Right atrium auricular region (tissue), 2 donors: Measurements from ENCODE around the gene WNT9A. TPM values are rescaled to one million over a fixed set of nuclear protein-coding genes. Genes with fewer than 3 reads are reported as not detected.

ENCODE experiments used
- DNase-seq: peaks from one replicate; pipeline ENCODE4 v3.0.0-alpha.2; 2019; ENCODE audit warnings: low spot score
- H3K27ac ChIP-seq, 2 donors: fragments of 200-600 bp; sonication (generic); 1 replicate in 1 of 2; 2 replicates in 1 of 2; pipeline ENCODE4 v1.5.1; 2016 to 2019
- H3K27me3 ChIP-seq, 2 donors: fragments of 200-600 bp; sonication (generic); one replicate each; pipeline versions ENCODE4 v1.5.1 to v1.6.0; 2017 to 2019
- H3K36me3 ChIP-seq: fragments of 200-600 bp; sonication (generic); one replicate; pipeline ENCODE4 v1.5.1; 2016
- H3K4me1 ChIP-seq, 2 donors: fragments of 200-600 bp; sonication (generic); one replicate each; pipeline versions ENCODE4 v1.5.1 to v1.6.0; 2017 to 2019
- H3K4me3 ChIP-seq, 2 donors: fragments of 200-600 bp; sonication (generic); 1 replicate in 1 of 2; 2 replicates in 1 of 2; pipeline ENCODE4 v1.5.1; 2017 to 2019; ENCODE audit warnings: mild to moderate bottlenecking in 1 of 2, moderate library complexity in 1 of 2
- H3K9me3 ChIP-seq, 2 donors: fragments of 200-600 bp; sonication (generic); one replicate each; pipeline ENCODE4 v1.5.1; 2019
- total RNA-seq, 2 donors: library from RNA; depleted of rRNA; stranded (reverse); fragments of >200 nt; gene quantifications; one replicate each; pipeline ENCODE4 v1.1.0, GENCODE V29; 2016
- TF ChIP-seq, protein P1 (sequence below), 2 donors: fragments of 200-600 bp; sonication (generic); IDR thresholded peaks; one replicate each; pipeline ENCODE4 v1.5.1; 2019; ENCODE audit warnings: antibody characterized with exemption in 2 of 2

The WNT9A gene
- total RNA-seq, 2 donors from 2014 or later, result 0.78 to 2.2 TPM

DNA sequence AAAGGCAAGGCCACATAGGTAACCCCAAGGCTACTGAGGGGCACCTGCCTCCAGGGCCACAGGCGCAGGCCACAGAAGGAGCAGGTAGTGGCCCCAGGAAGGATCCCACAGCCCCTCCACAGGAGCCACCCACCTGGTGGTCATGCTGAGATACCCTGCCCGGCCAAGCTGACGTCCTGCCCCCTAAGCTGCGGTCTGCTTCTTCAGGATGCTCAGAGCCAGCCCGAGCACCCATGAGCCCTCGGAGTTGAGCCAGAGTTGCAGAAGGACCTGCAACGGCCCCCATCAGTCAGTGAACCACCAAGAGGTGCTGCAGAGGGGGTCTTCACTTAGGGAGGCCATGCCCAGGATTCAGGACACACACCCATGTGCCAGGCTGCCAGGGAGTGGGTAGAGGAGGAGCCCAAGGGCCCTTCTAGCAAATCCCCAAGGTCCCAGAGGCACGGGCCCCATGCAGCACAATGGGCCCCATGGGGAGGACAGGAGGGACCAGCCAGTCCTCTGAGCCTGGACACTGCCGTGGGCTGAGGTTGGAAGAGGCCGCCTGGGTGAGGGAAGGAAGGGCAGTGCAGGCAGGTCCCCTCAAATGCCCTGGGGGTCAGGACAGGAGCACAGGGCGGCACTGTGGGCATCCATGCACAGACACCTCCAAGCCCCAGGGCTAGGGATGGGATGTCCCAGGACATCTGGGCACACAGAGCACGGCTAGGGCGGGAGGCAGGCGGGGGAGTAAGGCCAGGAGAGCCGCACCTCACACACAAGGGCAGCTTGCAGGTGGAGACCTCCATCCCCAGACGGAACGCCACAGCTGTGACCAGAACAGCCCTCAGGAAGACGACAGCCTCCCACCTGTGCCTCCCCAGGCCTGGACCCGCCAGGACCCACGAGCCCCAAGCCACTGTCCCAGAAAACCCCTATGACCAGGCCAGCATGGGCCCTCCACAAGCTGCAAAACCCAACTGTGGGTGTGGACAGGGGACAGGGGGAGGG is 20.5 kb downstream of the WNT9A start:
- no peak for DNase-seq
- no peaks in the 10 kb centered on the region for H3K27me3 ChIP-seq

DNA sequence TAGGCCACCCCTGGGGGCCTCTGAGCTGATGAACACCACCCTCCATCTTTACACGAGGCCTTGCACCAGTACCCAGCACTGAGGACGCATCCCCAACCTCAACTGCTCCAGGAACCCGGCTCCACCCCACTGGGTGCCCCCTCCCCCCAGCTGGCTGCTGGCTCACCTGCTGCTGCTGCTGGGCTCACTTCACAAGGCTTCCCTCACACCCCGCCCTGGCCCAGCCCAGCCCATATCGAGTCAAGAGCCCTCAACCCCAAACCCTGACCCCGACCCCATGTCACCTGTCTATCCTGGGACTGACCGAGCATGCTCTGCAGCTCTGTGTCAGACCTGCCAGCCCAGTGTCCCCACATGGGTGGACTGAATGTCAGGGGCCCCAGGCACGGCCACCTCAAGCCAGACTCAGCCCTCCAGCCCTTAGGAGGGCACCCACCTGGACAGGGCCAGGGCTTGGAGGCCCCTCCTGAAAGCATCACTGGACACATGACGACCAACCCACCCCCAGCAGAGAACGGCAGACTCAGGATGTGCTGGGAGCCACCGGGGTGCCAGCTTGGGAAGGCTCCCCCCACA is 21.4 kb downstream of the WNT9A start:
- Histone ChIP-seq H3K27me3 (no peaks in the 10 kb centered on the region), H3K36me3 (no peaks in the 10 kb centered on the region), H3K9me3 (no peaks in the 10 kb centered on the region), H3K4me1 (no peaks in the 10 kb centered on the region), H3K27ac (no peak overlapping the region), H3K4me3 (no peak overlapping the region)
- TF ChIP-seq, protein P1, sequence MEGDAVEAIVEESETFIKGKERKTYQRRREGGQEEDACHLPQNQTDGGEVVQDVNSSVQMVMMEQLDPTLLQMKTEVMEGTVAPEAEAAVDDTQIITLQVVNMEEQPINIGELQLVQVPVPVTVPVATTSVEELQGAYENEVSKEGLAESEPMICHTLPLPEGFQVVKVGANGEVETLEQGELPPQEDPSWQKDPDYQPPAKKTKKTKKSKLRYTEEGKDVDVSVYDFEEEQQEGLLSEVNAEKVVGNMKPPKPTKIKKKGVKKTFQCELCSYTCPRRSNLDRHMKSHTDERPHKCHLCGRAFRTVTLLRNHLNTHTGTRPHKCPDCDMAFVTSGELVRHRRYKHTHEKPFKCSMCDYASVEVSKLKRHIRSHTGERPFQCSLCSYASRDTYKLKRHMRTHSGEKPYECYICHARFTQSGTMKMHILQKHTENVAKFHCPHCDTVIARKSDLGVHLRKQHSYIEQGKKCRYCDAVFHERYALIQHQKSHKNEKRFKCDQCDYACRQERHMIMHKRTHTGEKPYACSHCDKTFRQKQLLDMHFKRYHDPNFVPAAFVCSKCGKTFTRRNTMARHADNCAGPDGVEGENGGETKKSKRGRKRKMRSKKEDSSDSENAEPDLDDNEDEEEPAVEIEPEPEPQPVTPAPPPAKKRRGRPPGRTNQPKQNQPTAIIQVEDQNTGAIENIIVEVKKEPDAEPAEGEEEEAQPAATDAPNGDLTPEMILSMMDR (IDR thresholded peaks at IDR 0.05), result no peak
- no peak for DNase-seq

More for the DNA sequence above, 20.5 kb downstream of the WNT9A start:
- Histone ChIP-seq H3K36me3 (no peaks in the 10 kb centered on the region), H3K9me3 (no peaks in the 10 kb centered on the region), H3K4me1 (no peaks in the 10 kb centered on the region), H3K27ac (no peak overlapping the region), H3K4me3 (no peak overlapping the region)
- TF ChIP-seq, protein P1 (IDR thresholded peaks at IDR 0.05), result no peak

DNA sequence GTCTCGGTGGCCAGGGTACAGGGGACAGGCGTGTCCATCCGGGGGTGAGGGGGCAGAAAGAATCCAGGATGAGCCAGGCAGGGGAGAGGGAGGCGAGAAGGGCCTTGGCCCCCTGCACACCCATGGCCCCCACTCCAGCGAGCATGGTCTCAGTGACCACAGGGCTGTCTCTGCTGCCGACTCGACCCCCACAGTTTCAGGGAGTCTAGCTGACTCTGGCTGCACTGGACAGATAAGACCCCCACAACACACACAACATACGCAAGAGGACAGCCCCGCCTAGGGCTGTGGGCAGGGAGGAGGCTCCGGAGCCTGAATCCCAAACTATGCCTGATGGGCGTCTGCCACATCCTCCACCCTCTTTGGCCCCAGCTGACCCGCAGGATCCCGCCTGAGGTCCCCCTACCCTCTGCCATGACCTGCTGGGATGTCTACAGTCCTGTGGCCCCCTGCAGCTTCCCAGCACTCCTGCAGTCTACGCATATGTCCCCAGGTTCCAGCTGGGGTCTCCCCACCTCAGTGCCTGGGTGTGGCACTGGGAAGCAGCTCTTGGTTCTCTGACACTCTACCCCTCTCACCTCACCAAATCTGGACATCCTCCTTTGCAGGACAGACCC is 22.0 kb downstream of the WNT9A start:
- H3K9me3 ChIP-seq, result no peaks in the 10 kb centered on the region
- TF ChIP-seq, protein P1 (IDR thresholded peaks at IDR 0.05), result no peak
- no peaks in the 10 kb centered on the region for H3K36me3 ChIP-seq
- no peak overlapping the region for H3K27ac ChIP-seq
- no peaks in the 10 kb centered on the region for H3K27me3 ChIP-seq
- DNase-seq, result no peak
- no peak overlapping the region for H3K4me3 ChIP-seq
- no peaks in the 10 kb centered on the region for H3K4me1 ChIP-seq

DNA sequence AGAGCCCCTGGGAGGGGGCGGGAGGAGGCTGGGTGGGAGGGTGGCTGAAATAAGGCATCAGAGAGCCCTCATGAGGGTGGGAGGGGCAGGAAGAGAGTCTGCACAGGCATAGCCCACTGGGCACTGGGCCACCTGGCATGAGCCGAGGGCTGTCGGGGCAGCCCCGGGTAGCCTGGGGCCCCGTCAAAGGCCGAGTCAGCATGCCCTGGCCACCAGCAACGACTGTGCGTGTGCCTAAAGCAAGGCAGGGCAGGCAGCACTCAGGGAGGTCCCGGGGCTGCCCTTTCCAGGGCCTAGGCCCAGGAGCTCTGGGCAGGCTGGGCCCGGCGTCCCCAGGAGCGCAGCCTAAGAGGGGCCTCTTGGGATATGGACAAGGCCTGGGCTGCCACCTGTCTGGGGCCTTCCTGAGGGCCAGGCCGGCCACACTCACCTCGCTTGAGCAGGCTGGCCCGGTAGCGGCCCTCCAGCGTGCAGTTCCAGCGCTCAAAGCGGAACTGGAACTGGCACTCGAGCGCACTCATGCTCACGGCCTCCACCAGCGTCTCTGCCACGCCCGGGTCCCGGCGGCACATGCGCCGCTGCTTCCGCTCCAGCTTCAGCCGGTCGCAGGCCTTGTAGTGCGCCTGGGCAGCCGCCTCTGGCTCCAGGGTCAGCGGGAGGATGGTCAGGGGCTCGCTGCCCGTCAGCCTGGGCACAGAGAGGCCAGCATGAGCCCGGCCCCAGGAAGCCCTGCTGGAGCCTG is 22.7 kb downstream of the WNT9A start:
- H3K27ac ChIP-seq, result no peak overlapping the region
- no peak for DNase-seq
- H3K4me1 ChIP-seq, result no peaks in the 10 kb centered on the region
- no peak overlapping the region for H3K4me3 ChIP-seq
- H3K27me3 ChIP-seq, result no peaks in the 10 kb centered on the region
- TF ChIP-seq, protein P1 (IDR thresholded peaks at IDR 0.05), result no peak
- H3K9me3 ChIP-seq, result no peaks in the 10 kb centered on the region
- H3K36me3 ChIP-seq, result no peaks in the 10 kb centered on the region

DNA sequence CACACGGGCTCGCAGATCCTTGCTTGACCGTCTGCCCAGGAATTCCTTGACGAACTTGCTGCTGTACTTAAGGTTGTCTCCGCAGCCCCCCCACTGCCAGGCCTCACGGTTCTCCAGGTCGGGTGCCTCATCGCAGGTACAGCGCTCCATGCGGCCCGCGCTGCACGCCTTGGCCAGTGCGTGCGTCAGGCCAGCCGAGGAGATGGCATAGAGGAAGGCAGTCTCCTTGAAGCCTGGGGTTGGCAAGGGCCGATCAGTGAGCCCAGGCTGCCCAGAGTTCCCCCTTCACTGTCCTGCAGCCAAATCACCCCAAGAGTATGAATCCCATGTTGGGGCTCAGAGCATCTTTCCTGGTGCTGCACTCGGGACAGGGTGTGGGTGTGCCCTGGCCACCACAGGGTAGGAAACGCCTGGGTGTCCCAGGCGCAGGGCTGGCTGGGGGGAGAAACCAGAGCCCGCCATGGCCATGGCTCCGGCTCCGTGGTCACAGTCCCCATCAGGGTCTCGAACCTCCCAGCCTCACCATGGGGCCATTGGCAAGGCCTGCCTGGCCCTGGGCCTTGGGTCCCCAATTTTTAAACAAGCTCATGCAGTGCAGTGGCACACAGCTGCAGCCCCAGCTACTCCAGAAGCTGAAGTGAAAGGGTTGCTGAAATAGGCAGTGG is 23.4 kb downstream of the WNT9A start:
- H3K27ac ChIP-seq, result no peak overlapping the region
- no peaks in the 10 kb centered on the region for H3K4me1 ChIP-seq
- no peak overlapping the region for H3K4me3 ChIP-seq
- DNase-seq, result no peak
- TF ChIP-seq, protein P1 (IDR thresholded peaks at IDR 0.05), result no peak
- no peaks in the 10 kb centered on the region for H3K36me3 ChIP-seq
- H3K27me3 ChIP-seq, result no peaks in the 10 kb centered on the region
- no peaks in the 10 kb centered on the region for H3K9me3 ChIP-seq
